HL-60 (cell line): Measurements from ENCODE around the gene HEYL.

Experiments used
- CTCF ChIP-seq: IDR thresholded peaks from one replicate; pipeline ENCODE4 v1.5.1; 2011; ENCODE audit warnings: low read length, control low read depth, inconsistent platforms; ENCODE audit not compliant: insufficient read depth
- POLR2AphosphoS5 ChIP-seq: IDR thresholded peaks from 2 replicates; pipeline ENCODE4 v1.6.1; 2012; ENCODE audit warnings: low read depth

DNA sequence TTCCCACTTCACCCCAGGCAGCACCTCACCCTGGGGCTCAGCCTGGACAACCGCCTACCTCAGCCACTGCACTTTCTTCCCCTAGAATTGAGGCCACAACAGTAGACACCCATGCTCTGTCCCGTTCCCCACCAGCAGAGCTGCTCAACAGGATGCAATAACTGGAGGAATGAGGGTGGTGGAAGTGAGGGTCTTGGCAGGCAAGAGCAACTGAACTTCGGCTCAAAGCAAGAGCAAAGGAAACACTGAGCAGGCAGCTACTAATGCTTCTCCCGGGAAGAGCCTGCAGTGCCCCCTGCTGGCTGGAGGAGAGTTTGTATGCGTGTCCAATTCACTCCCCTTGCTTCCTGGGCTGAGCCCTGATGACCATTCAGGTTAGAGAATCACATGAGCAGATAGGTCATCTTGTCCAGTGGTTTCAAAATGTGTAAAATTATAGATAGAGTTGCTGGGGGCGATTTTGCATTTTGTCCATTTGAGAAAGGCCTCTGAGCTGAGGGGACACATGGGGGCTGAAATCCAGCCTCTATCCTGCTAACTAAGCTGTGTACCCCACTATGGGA is 18.6 kb upstream of the HEYL start:
- TF ChIP-seq CTCF, result peak; percentile 81
- no peak for TF ChIP-seq POLR2AphosphoS5
